Activated naive CD8-positive, alpha-beta T cell treated with anti-CD3 and anti-CD28 coated beads, Interleukin-2, amount 10 ng/mL, durations not matched to agents 7 days and 5 days (primary cell): Measurements from ENCODE around the gene FAM193B. TPM values are rescaled to one million over a fixed set of nuclear protein-coding genes. Genes with fewer than 3 reads are reported as not detected.

Experiments used
- ATAC-seq: fragments of 150-1000 bp; cut with Tn5 transposase; one replicate; pipeline ENCODE4 v1.10.0; 2021; ENCODE audit warnings: low read depth, moderate library complexity
- POLR2A ChIA-PET: fragments of 350-600 bp; sonication (Branson Sonifier 250); formaldehyde crosslinking; loops from one replicate; lab custom pipeline; 2021; ENCODE audit warnings: antibody characterized with exemption; lab: Charles Lee
- DNase-seq: peaks from one replicate; pipeline ENCODE4 v3.0.0; 2021
- H3K27ac Mint-ChIP-seq: one replicate; pipeline ENCODE4 v1.8.0; 2022; ENCODE audit warnings: mild to moderate bottlenecking, mixed read lengths
- H3K27me3 Mint-ChIP-seq: one replicate; pipeline ENCODE4 v1.8.0; 2022; ENCODE audit warnings: mild to moderate bottlenecking, moderate library complexity, mixed read lengths
- H3K36me3 Mint-ChIP-seq: one replicate; pipeline ENCODE4 v1.8.0; 2021; ENCODE audit warnings: mild to moderate bottlenecking, mixed read lengths
- H3K4me1 Mint-ChIP-seq: one replicate; pipeline ENCODE4 v1.8.0; 2021; ENCODE audit warnings: mixed read lengths
- H3K4me3 Mint-ChIP-seq: one replicate; pipeline ENCODE4 v1.8.0; 2022; ENCODE audit warnings: mild to moderate bottlenecking, moderate library complexity, mixed read lengths
- H3K9me3 Mint-ChIP-seq: one replicate; pipeline ENCODE4 v1.8.0; 2021; ENCODE audit warnings: mixed read lengths
- total RNA-seq, 2 experiments: library from RNA; stranded (reverse); gene quantifications; one replicate each; pipeline ENCODE4 v1.2.3, GENCODE V29; 2021

The FAM193B gene
- total RNA-seq, 2 experiments from 2014 or later, result 142 to 153 TPM

DNA sequence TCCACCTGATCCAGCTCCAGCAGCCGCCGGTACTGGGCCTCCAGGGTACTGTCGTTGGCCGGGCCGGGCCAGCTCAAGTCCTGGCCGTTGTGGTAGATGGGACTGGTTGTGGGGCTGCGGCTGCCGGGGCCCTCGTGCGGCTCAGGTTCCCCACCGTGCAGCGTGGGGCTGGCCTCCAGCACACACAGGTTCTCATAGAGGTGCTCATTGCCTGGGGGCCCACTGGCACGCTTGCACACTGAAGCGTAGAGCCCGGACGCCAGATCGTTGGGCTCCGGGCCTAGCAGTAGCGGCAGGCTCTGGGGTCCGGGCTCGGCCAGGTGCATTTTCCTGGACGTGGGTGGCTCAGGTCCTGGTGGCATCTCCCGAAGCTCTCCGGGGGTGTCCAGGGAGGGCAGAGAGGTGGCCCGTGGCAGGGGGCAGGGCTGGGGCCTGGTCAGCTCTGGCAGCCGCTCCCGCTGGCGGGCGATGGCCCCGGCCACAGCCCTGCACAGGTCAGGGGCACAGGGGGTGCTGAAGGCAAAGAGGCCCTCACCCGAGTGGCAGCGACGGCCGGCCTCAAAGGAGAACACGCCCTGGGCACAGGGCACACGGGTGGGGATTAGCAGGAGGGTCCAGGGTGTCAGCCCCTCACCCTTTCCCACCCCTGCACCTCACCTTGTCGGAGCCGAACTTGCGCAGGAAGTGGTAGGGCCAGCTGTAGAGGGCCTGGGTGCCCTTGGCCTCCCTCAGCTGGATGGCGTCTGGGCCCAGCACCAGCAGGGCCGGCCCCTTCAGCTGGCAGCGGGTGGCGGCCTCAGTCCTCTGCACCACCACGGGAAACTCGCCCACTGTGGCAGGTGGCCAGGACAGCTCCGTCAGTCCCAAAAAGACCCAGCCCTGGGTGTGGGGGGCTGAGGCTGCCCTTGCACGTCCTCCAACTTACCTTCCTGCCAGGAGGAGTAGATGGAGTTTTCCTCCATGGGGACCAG is 50.0 kb downstream of the FAM193B start:
- Mint-ChIP-seq H3K4me1 (peaks cover 14% of the 10 kb centered on the region), H3K4me3 (no peak overlapping the region), H3K27me3 (peaks cover 7% of the 10 kb centered on the region), H3K9me3 (no peaks in the 10 kb centered on the region), H3K27ac (no peak overlapping the region), H3K36me3 (peaks cover 5% of the 10 kb centered on the region)
- no peak for DNase-seq
- POLR2A ChIA-PET, result interaction anchor here (0.6 kb wide), 1 partner anchor 75 kb away, joined by 4 read pairs; no protein-coding TSS in a partner anchor
- no peak for ATAC-seq

DNA sequence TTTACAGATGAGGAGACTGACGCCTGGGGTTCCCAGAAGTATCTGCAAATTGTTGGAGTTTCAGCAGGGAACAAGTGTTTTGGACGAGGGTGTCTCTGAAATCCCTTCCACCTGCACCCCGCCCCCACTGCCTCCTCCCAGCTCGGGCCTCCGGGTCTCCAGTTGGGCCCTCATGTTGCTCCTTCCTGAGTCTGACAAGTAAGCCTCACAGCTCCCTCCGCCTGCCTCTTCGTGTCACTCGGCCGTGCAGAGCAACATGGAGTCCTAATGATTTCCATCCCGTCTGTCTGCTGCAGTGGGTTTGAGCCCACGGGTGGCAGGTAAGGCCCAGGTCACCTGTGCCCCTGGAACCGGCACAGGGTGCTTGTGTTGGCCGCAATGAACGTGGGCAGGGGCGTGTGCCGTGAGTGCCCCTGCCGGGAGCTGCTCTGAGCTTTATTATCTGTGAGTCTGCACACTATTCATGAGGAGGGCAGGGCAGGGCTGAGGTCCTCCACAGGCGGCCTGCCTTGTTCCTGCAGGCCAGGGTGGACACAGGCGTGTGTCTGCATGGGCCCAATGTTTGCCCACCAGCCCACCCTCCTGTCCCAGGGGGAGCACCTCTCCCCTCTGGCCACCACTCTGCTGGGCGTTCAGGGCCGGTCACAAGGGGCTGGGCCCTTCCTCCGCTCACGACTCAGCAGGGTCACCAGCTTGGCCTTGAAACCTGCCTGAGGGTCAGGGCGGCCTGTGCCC is 50.8 kb downstream of the FAM193B start:
- H3K4me1 Mint-ChIP-seq, result peaks cover 16% of the 10 kb centered on the region
- no peak overlapping the region for H3K27ac Mint-ChIP-seq
- H3K36me3 Mint-ChIP-seq, result peaks cover 5% of the 10 kb centered on the region
- peaks cover 13% of the 10 kb centered on the region for H3K27me3 Mint-ChIP-seq
- no peaks in the 10 kb centered on the region for H3K9me3 Mint-ChIP-seq
- ATAC-seq (no peak), DNase-seq (no peak)
- no peak overlapping the region for H3K4me3 Mint-ChIP-seq
- POLR2A ChIA-PET, result interaction anchor here (2.8 kb wide), 1 partner anchor 48 kb away, joined by 19 read pairs; no protein-coding TSS in a partner anchor

DNA sequence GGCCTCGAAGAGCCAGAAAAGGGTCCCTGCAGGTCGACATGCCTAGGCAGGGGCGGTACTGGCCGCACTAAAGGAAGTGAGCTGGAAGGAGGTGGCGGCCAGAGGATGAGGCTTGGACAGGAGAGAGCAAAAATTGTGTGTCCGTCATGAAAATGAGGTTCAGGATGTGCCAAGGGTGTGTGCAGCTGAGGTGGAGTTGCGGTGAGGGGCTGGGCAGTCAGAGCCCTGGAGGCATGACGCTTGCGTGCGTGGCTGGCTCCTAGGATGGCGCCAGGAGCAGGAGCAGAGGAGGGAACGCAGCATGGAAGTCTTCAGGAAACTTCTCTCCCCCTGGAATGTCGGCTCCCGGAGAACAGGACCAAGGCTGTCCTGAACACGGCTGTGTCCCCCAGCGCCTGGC is 51.5 kb downstream of the FAM193B start:
- DNase-seq (no peak), ATAC-seq (no peak)
- Mint-ChIP-seq H3K27me3 (peaks cover 17% of the 10 kb centered on the region), H3K4me3 (no peak overlapping the region), H3K27ac (no peak overlapping the region), H3K4me1 (peaks cover 21% of the 10 kb centered on the region), H3K9me3 (no peaks in the 10 kb centered on the region), H3K36me3 (peaks cover 4% of the 10 kb centered on the region)
- POLR2A ChIA-PET, result interaction anchor here (1.2 to 2.8 kb wide), 2 partner anchors 31 to 48 kb away, joined by 3 to 19 read pairs; no protein-coding TSS in a partner anchor

GRCh38 chr5:177501874-177502678 is 52.3 kb downstream of the FAM193B start:
- no peak for ATAC-seq
- Mint-ChIP-seq H3K4me3 (no peak overlapping the region), H3K9me3 (no peaks in the 10 kb centered on the region), H3K4me1 (peaks cover 23% of the 10 kb centered on the region), H3K36me3 (peaks cover 2% of the 10 kb centered on the region), H3K27me3 (peaks cover 17% of the 10 kb centered on the region), H3K27ac (peak overlapping the region; percentile 39)
- DNase-seq, result no peak
- POLR2A ChIA-PET, result interaction anchor here (1.1 to 2.8 kb wide), 4 partner anchors 30 to 652 kb away, joined by 3 to 19 read pairs (median 6); partner anchors contain the start of gene NHP2

GRCh38 chr5:177500685-177501522 is 53.5 kb downstream of the FAM193B start:
- DNase-seq, result peak; percentile 89
- Mint-ChIP-seq H3K27ac (no peak overlapping the region), H3K4me1 (peaks cover 28% of the 10 kb centered on the region), H3K9me3 (no peaks in the 10 kb centered on the region), H3K4me3 (no peak overlapping the region), H3K27me3 (peaks cover 17% of the 10 kb centered on the region), H3K36me3 (no peaks in the 10 kb centered on the region)
- peak; percentile 31 for ATAC-seq
- POLR2A ChIA-PET, result interaction anchor here (1.1 to 2.8 kb wide), 4 partner anchors 28 to 653 kb away, joined by 3 to 19 read pairs (median 6); partner anchors contain the start of gene NHP2

- no peak overlapping the region for H3K27ac Mint-ChIP-seq
- peaks cover 29% of the 10 kb centered on the region for H3K4me1 Mint-ChIP-seq
- H3K36me3 Mint-ChIP-seq, result no peaks in the 10 kb centered on the region
- no peaks in the 10 kb centered on the region for H3K9me3 Mint-ChIP-seq
- DNase-seq, result no peak
- H3K27me3 Mint-ChIP-seq, result peaks cover 17% of the 10 kb centered on the region
- ATAC-seq, result no peak
- POLR2A ChIA-PET, result interaction anchor here (1.1 kb wide), 1 partner anchor 27 kb away, joined by 3 read pairs; no protein-coding TSS in a partner anchor
- H3K4me3 Mint-ChIP-seq, result no peak overlapping the region
Observed at GRCh38 chr5:177499842-177500241, 54.5 kb downstream of the FAM193B start.

DNA sequence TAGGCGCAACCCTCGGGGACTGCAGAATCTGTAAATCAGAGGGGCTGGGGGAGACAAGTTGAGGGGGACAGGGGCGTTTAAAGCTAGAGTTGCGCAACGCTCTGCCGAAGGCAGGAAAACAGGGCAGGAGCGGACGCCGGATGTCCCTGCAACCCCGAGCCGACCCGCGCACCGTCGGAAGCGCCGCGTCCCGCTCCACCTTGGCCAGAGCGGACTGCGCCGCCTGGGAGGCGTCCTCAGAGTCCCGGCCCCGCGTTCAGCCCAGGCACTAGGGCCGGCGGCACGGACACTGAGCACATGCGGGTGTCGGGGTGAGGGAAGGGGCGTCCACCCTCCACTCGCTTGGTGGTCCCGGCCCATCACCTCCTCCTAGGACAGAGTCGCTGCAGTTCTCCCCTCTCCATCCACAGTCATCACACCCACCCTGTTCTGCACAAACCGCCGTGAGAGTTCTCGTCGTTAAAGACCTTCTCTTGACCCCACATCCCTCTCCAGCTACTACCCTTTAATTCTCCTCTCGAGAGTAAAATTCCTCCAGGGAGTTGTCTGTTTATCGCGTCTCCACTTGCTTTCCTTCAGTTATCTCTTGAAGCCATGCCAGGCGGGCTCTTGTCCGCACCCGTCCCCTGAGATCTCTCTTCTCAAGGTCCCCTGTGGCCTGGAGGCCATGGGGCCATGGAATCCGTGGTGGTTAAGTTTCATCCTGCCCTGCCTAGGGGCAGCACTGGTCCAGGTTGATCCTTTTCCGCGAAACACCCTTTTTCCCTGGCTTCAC is 56.2 kb downstream of the FAM193B start:
- ATAC-seq, result peak; percentile 26
- no peaks in the 10 kb centered on the region for H3K9me3 Mint-ChIP-seq
- H3K4me1 Mint-ChIP-seq, result peaks cover 39% of the 10 kb centered on the region
- DNase-seq, result no peak
- no peaks in the 10 kb centered on the region for H3K36me3 Mint-ChIP-seq
- H3K27me3 Mint-ChIP-seq, result peaks cover 17% of the 10 kb centered on the region
- peak overlapping the region; percentile 87 for H3K4me3 Mint-ChIP-seq
- H3K27ac Mint-ChIP-seq, result peak overlapping the region; percentile 77
- POLR2A ChIA-PET, result interaction anchor here (0.9 to 3.6 kb wide), 15 partner anchors 15 to 108 kb away, joined by 3 to 34 read pairs (median 5); partner anchors contain the start of genes DBN1 and DDX41

DNA sequence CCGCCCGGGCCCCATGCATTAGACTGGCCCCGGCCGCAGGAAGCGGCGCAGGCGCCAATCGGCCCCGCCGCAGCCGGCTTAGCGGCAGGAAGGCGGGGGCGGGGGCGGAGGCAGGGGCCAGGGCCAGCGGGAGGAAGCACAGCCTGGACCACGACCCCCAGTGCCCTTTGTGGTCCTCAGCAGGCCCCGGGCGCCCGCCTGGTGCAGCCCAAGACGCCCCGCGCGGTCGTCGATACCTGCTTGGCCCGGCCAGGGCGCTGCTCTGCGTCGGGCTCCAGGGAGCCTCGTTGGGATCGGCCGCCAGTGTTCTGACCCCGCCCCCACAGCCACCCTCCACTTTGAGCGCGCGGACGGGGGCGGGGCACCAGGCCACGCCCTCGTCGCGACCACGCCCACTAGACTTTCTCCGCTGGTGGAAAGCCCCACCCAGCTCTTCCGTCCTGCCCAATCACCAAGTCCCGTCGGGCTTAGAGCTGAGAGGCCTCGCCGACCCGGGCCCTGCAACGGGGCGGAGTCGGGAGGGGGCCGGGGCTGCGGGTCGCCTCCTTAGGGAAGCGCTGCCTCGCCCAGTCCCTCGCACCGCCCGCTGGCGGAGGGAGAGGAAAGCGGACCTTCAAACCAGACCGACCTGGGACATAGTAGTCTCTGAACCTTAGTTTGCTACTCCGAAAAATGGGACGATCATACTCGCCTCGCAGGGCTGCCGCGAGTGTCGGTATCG is 56.9 kb downstream of the FAM193B start, which contains the start of gene PDLIM7:
PDLIM7 (minus strand) TSS at position 313 of the 721 bp plus-strand sequence. CDS start 1,092 bp downstream, outside the sequence.
- Mint-ChIP-seq H3K4me1 (peaks cover 38% of the 10 kb centered on the region), H3K27me3 (peaks cover 17% of the 10 kb centered on the region), H3K4me3 (peak within 1 kb of the TSS; percentile 87), H3K36me3 (no peaks in the 10 kb centered on the region), H3K9me3 (no peaks in the 10 kb centered on the region), H3K27ac (peak within 1 kb of the TSS; percentile 77)
- DNase-seq (peak; percentile 98), ATAC-seq (peak; percentile 83)
- POLR2A ChIA-PET, result interaction anchor here (0.6 to 3.6 kb wide), 17 partner anchors 14 to 125 kb away, joined by 3 to 34 read pairs (median 5); partner anchors contain the start of genes DBN1 and DDX41

DNA sequence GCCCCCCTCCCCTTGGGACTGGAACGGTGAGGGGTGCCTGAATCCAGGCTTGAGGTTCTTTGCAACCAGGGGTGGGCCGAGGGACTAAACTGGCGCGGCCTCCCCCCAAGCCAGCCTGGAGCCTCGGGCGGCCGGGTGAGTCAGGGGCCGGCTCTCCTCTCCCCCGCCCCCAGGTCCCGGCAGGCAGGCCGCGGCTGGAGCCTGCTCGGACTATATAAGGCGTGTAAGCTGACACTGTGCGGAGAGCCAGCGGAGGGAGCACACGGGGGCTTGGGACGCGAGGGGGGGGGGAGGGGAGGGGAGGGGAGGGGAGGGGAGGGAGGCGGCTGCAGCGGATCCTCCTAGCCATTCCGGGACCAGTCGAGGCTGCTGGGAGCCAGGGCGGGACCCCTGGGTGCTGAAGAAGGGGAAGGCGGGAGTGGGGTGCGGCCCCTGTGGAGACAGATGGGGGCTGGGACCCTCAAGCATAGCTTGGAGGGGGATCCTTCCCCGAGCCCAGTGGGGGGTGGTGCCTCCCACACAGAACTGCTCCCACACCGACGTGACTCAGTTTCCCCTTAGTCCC is 57.6 kb downstream of the FAM193B start:
- Mint-ChIP-seq H3K27me3 (peaks cover 17% of the 10 kb centered on the region), H3K27ac (peak overlapping the region; percentile 48), H3K9me3 (no peaks in the 10 kb centered on the region), H3K4me1 (peaks cover 34% of the 10 kb centered on the region), H3K36me3 (no peaks in the 10 kb centered on the region), H3K4me3 (peak overlapping the region; percentile 87)
- no peak for DNase-seq
- POLR2A ChIA-PET, result interaction anchor here (0.6 to 3.6 kb wide), 17 partner anchors 13 to 124 kb away, joined by 3 to 34 read pairs (median 5); partner anchors contain the start of genes DBN1 and DDX41
- ATAC-seq, result no peak

- ATAC-seq, result no peak
- POLR2A ChIA-PET, result interaction anchor here (0.5 to 3.6 kb wide), 10 partner anchors 16 to 105 kb away, joined by 3 to 34 read pairs (median 6); partner anchors contain the start of genes DBN1 and DDX41
- no peak for DNase-seq
- peak overlapping the region; percentile 48 for H3K27ac Mint-ChIP-seq
- no peaks in the 10 kb centered on the region for H3K9me3 Mint-ChIP-seq
- peaks cover 2% of the 10 kb centered on the region for H3K36me3 Mint-ChIP-seq
- peaks cover 17% of the 10 kb centered on the region for H3K27me3 Mint-ChIP-seq
- peak overlapping the region; percentile 87 for H3K4me3 Mint-ChIP-seq
- peaks cover 34% of the 10 kb centered on the region for H3K4me1 Mint-ChIP-seq
Observed at GRCh38 chr5:177496070-177496726, 58.2 kb downstream of the FAM193B start.
